ENCODE results near the gene ACIN1. TPM values are rescaled to one million over a fixed set of nuclear protein-coding genes. Genes with fewer than 3 reads are reported as not detected.

Gene ACIN1
- total RNA-seq, 6 donors from 2014 or later = 91.1 to 350 (median 139) TPM

GRCh38 chr14:23115039-23115731 lies 20.2 kb upstream of the ACIN1 start:
- ATAC-seq (ENCODE audit: low FRiP score in 2 of 2) (peak; percentile 72 to 84), DNase-seq (peak in 1 of 2 donors; percentile 84)
- Histone ChIP-seq H3K27ac (no peak overlapping the region), H3K9me3 (no peaks in the 10 kb centered on the region), H3K4me1 (peaks cover 3 to 37% (median 28%) of the 10 kb centered on the region in 4 donors), H3K27me3 (no peaks in the 10 kb centered on the region), H3K4me3 (no peak overlapping the region), H3K36me3 (no peaks in the 10 kb centered on the region)
- TF ChIP-seq POLR2AphosphoS5 (IDR thresholded peaks at IDR 0.05) = peak in 1 of 2 donors; percentile 79
- TF ChIP-seq POLR2A (IDR thresholded peaks at IDR 0.05) = no peak
- peak in 2 of 4 donors; percentile 58 to 92 for TF ChIP-seq EP300 (IDR thresholded peaks at IDR 0.05)
- no peak for TF ChIP-seq CTCF (IDR thresholded peaks at IDR 0.05)
- WGBS, 2 donors = 52 to 58% methylated on average over 10 of the region's 10 CpGs

GRCh38 chr14:23114669-23115038 lies 19.7 kb upstream of the ACIN1 start:
- ATAC-seq (ENCODE audit: low FRiP score in 2 of 2) = peak; percentile 2 to 27

GRCh38 chr14:23114120-23114458 lies 19.2 kb upstream of the ACIN1 start:
- Histone ChIP-seq H3K9me3 (no peaks in the 10 kb centered on the region), H3K27me3 (no peaks in the 10 kb centered on the region), H3K4me1 (peaks cover 3 to 26% (median 23%) of the 10 kb centered on the region in 4 donors), H3K4me3 (no peak overlapping the region), H3K27ac (no peak overlapping the region), H3K36me3 (no peaks in the 10 kb centered on the region)
- ATAC-seq (ENCODE audit: low FRiP score in 2 of 2) = no peak
- TF ChIP-seq EP300 (IDR thresholded peaks at IDR 0.05) (no peak), POLR2AphosphoS5 (IDR thresholded peaks at IDR 0.05) (no peak), POLR2A (IDR thresholded peaks at IDR 0.05) (no peak), CTCF (IDR thresholded peaks at IDR 0.05) (no peak)
- WGBS, 2 donors = 58 to 79% methylated on average over 5 of the region's 5 CpGs
- no peak for DNase-seq

More at GRCh38 chr14:23114669-23115038, 19.7 kb upstream of the ACIN1 start:
- TF ChIP-seq POLR2A (IDR thresholded peaks at IDR 0.05) = no peak
- no peak for TF ChIP-seq POLR2AphosphoS5 (IDR thresholded peaks at IDR 0.05)
- TF ChIP-seq EP300 (IDR thresholded peaks at IDR 0.05) = no peak
- TF ChIP-seq CTCF (IDR thresholded peaks at IDR 0.05) = no peak
- Histone ChIP-seq H3K4me3 (no peak overlapping the region), H3K36me3 (no peaks in the 10 kb centered on the region), H3K27ac (peak overlapping the region in 2 of 4 donors; percentile 18 to 21), H3K9me3 (no peaks in the 10 kb centered on the region), H3K27me3 (no peaks in the 10 kb centered on the region), H3K4me1 (peaks cover 3 to 31% (median 24%) of the 10 kb centered on the region in 4 donors)
- whole genome bisulfite sequencing, 2 donors = 47 to 77% methylated on average over 4 of the region's 4 CpGs
- DNase-seq = no peak

GRCh38 chr14:23113431-23114119 lies 18.6 kb upstream of the ACIN1 start:
- no peak overlapping the region for H3K27ac ChIP-seq
- ATAC-seq (ENCODE audit: low FRiP score in 2 of 2) = peak in 1 of 2 donors; percentile 13

GRCh38 chr14:23112359-23113178 lies 17.6 kb upstream of the ACIN1 start:
- TF ChIP-seq CTCF (IDR thresholded peaks at IDR 0.05) = no peak
- no peak for TF ChIP-seq EP300 (IDR thresholded peaks at IDR 0.05)
- TF ChIP-seq POLR2A (IDR thresholded peaks at IDR 0.05) = no peak
- TF ChIP-seq POLR2AphosphoS5 (IDR thresholded peaks at IDR 0.05) = no peak
- H3K4me3 ChIP-seq = no peak overlapping the region
- H3K27me3 ChIP-seq = no peaks in the 10 kb centered on the region
- H3K27ac ChIP-seq = no peak overlapping the region
- WGBS, 2 donors = 50 to 68% methylated on average over 7 to 12 of the region's 12 CpGs
- peaks cover 3 to 26% (median 19%) of the 10 kb centered on the region in 4 donors for H3K4me1 ChIP-seq
- ATAC-seq (ENCODE audit: low FRiP score in 2 of 2) = peak in 1 of 2 donors; percentile 4
- H3K9me3 ChIP-seq = no peaks in the 10 kb centered on the region
- peak in 1 of 2 donors; percentile 61 for DNase-seq
- no peaks in the 10 kb centered on the region for H3K36me3 ChIP-seq

More at GRCh38 chr14:23113431-23114119, 18.6 kb upstream of the ACIN1 start:
- TF ChIP-seq EP300 (IDR thresholded peaks at IDR 0.05) (no peak), POLR2AphosphoS5 (IDR thresholded peaks at IDR 0.05) (no peak)
- no peaks in the 10 kb centered on the region for H3K27me3 ChIP-seq
- no peaks in the 10 kb centered on the region for H3K36me3 ChIP-seq
- H3K4me3 ChIP-seq = no peak overlapping the region
- H3K4me1 ChIP-seq = peaks cover 3 to 26% (median 21%) of the 10 kb centered on the region in 4 donors
- no peaks in the 10 kb centered on the region for H3K9me3 ChIP-seq
- 51 to 69% methylated on average over 4 to 7 of the region's 10 CpGs for WGBS, 2 donors
- no peak for DNase-seq

Data from upper lobe of left lung (tissue), 6 donors.